GM12878 (cell line): ENCODE data around the gene UNC13D. TPM values are rescaled to one million over a fixed set of nuclear protein-coding genes. Genes with fewer than 3 reads are reported as not detected.

Experiments used
- ATAC-seq: fragments of 200-7000 bp; cut with Tn5 transposase; 3 replicates; pipeline ENCODE4 v1.9.1; 2020; ENCODE audit warnings: mild to moderate bottlenecking, moderate library complexity
- BruUV-seq: library from RNA; stranded (reverse); fragments of 400-500 nt; replicated peaks from 2 replicates; lab custom pipeline; 2021; lab: Mats Ljungman, UMichigan
- CTCF ChIA-PET: fragments of 300-600 bp; sonication (Branson Sonifier 250); formaldehyde crosslinking; extraction: SDS; loops from one replicate; lab custom pipeline; 2021; ENCODE audit warnings: inconsistent platforms; lab: Yijun Ruan, JAX
- POLR2A ChIA-PET: fragments of 350-600 bp; formaldehyde crosslinking; extraction: SDS; loops from one replicate; lab custom pipeline; 2021; ENCODE audit warnings: inconsistent platforms; lab: Charles Lee
- RAD21 ChIA-PET: fragments of 300-600 bp; sonication (Branson Sonifier 250); formaldehyde crosslinking; loops from one replicate; lab custom pipeline; 2023; ENCODE audit warnings: antibody characterized with exemption; ENCODE audit not compliant: unreplicated experiment; lab: Charles Lee
- SMC1A ChIA-PET: fragments of 300-600 bp; sonication (Branson Sonifier 250); formaldehyde crosslinking; loops from one replicate; lab custom pipeline; 2023; ENCODE audit not compliant: unreplicated experiment, uncharacterized antibody; lab: Charles Lee
- DNase-seq: peaks from one replicate; pipeline ENCODE4 v3.0.0-alpha.2; 2011; ENCODE audit warnings: low read depth, low spot score
- FAIRE-seq: peaks from 3 replicates; lab custom pipeline; 2011; peaks lifted over from hg19 to GRCh38; lab: Jason Lieb, UNC
- H2AFZ ChIP-seq: 2 replicates; pipeline ENCODE4 v1.6.0; 2011; ENCODE audit warnings: low read depth, low read length, control low read depth; ENCODE audit not compliant: control insufficient read depth
- H3K27ac ChIP-seq: 2 replicates; pipeline ENCODE4 v1.5.1; 2011; ENCODE audit warnings: control low read depth; ENCODE audit not compliant: control insufficient read depth, insufficient read depth
- H3K27me3 ChIP-seq, 2 experiments: replicated peaks in 1 of 2; 2 replicates each; pipeline versions ENCODE4 v1.6.0 to v1.6.1; 2011; ENCODE audit warnings: low read length in 1 of 2; ENCODE audit not compliant: control insufficient read depth in 2 of 2, insufficient read depth in 2 of 2
- H3K36me3 ChIP-seq, 2 experiments: 2 replicates each; pipeline ENCODE4 v1.5.1; 2011; ENCODE audit warnings: low read length in 1 of 2; ENCODE audit not compliant: control insufficient read depth in 2 of 2, insufficient read depth in 2 of 2
- H3K4me1 ChIP-seq: 2 replicates; pipeline ENCODE4 v1.6.1; 2011; ENCODE audit warnings: mild to moderate bottlenecking, low read length, moderate library complexity, mixed read lengths; ENCODE audit not compliant: control insufficient read depth, insufficient read depth
- H3K4me2 ChIP-seq: 2 replicates; pipeline ENCODE4 v1.6.0; 2011; ENCODE audit warnings: control low read depth; ENCODE audit not compliant: control insufficient read depth, insufficient read depth
- H3K4me3 ChIP-seq: fragments of 200-600 bp; sonication (generic); 2 replicates; pipeline ENCODE4 v1.5.1; 2016
- H3K79me2 ChIP-seq: 2 replicates; pipeline ENCODE4 v1.6.0; 2011; ENCODE audit warnings: low read length; ENCODE audit not compliant: control insufficient read depth, insufficient read depth
- H3K9ac ChIP-seq: 2 replicates; pipeline ENCODE4 v1.8.0; 2011; ENCODE audit warnings: low read length, control low read depth, mixed read lengths; ENCODE audit not compliant: control insufficient read depth, insufficient read depth
- H3K9me3 ChIP-seq: replicated peaks from 3 replicates; pipeline ENCODE4 v1.5.1; 2011; ENCODE audit warnings: mild to moderate bottlenecking, low read length; ENCODE audit not compliant: control insufficient read depth, insufficient read depth
- H4K20me1 ChIP-seq: 2 replicates; pipeline ENCODE4 v1.6.0; 2011; ENCODE audit not compliant: control insufficient read depth, insufficient read depth
- ASH2L ChIP-seq: fragments of 300-600, 200-600 bp; sonication (generic); IDR thresholded peaks from 2 replicates; pipeline ENCODE4 v1.6.1; 2017; ENCODE audit warnings: low read depth, mild to moderate bottlenecking, borderline replicate concordance
- BRCA1 ChIP-seq: IDR thresholded peaks from 2 replicates; pipeline ENCODE4 v1.6.1; 2011; ENCODE audit warnings: low read depth, low read length, improper control_type of control experiment
- MXI1 ChIP-seq: fragments of 150-350 bp; IDR thresholded peaks from 2 replicates; pipeline ENCODE4 v1.6.1; 2011; ENCODE audit warnings: low read depth, mild to moderate bottlenecking, inconsistent platforms, low read length, improper control_type of control experiment
- SUZ12 ChIP-seq: fragments of 200-600 bp; sonication (generic); IDR thresholded peaks from one replicate; pipeline ENCODE4 v1.6.1; 2018; ENCODE audit warnings: antibody characterized with exemption, mild to moderate bottlenecking; ENCODE audit not compliant: unreplicated experiment
- WGBS: methylation state at CpG from one replicate; pipeline ENCODE4 v1.1.6; 2016; ENCODE audit warnings: low lambda C conversion rate; ENCODE audit not compliant: insufficient replicate concordance, insufficient coverage; ENCODE audit errors: missing lambda C conversion rate; 5-methylcytosine and 5-hydroxymethylcytosine counted together
- in situ Hi-C: fragments of 300-500 bp; cut with MboI; formaldehyde crosslinking; loops from 9 replicates; pipeline ENCODE4 v1.14.3; 2018; ENCODE audit warnings: mixed read lengths
- intact Hi-C: fragments of 100-400 bp; cut with micrococcal nuclease; formaldehyde crosslinking; loops from one replicate; pipeline ENCODE4 v1.14.2; 2022; ENCODE audit not compliant: unreplicated experiment
- polyA plus RNA-seq, 11 experiments: library from polyadenylated mRNA; depleted of rRNA in 4 of 11; unstranded in 6 of 11; stranded (reverse) in 5 of 11; fragments of >200 nt; fragmentation: Nextera tagmentation in 4 of 11; fragmentation: Illumina TruSeq in 1 of 11; extraction: Ambion mirVana in 4 of 11; extraction: Trizol in 1 of 11; gene quantifications; 1 replicate in 1 of 11; 2 replicates in 10 of 11; pipeline versions ENCODE4 v1.2.1 to v1.2.3, GENCODE V29; 2011 to 2016; ENCODE audit warnings: inconsistent platforms in 2 of 11, missing spikeins in 2 of 11, low read depth in 1 of 11
- total RNA-seq, 4 experiments: library from RNA; depleted of rRNA in 3 of 4; stranded (reverse); fragments of >200 nt in 3 of 4; fragmentation: Illumina TruSeq in 1 of 4; extraction: Trizol in 1 of 4; gene quantifications; 2 replicates each; pipeline versions ENCODE4 v1.2.1 to v1.2.3, GENCODE V29; 2013 to 2021
- TF ChIP-seq, protein P1 (sequence below): fragments of 450-650 bp; IDR thresholded peaks from 2 replicates; pipeline ENCODE4 v1.6.1; 2017; ENCODE audit warnings: low read depth, mild to moderate bottlenecking, moderate library complexity
- TF ChIP-seq, protein P2 (sequence below): fragments of 450-650 bp; formaldehyde crosslinking; IDR thresholded peaks from 2 replicates; pipeline ENCODE4 v1.4.0; 2020; ENCODE audit warnings: mild to moderate bottlenecking, moderate library complexity
- TF ChIP-seq, protein P3 (sequence below): fragments of 450-650 bp; IDR thresholded peaks from 2 replicates; pipeline ENCODE4 v1.6.1; 2018; ENCODE audit warnings: mild to moderate bottlenecking, low read depth, moderate library complexity; ENCODE audit not compliant: partially characterized antibody
- TF ChIP-seq, protein P4 (sequence below): IDR thresholded peaks from 2 replicates; pipeline ENCODE4 v1.6.1; 2011; ENCODE audit warnings: borderline replicate concordance, low read depth, mild to moderate bottlenecking, moderate library complexity, mixed read lengths, low read length; ENCODE audit not compliant: insufficient read depth; ENCODE audit errors: extremely low read length

The UNC13D gene
- total and polyA plus RNA-seq, 10 of the 15 experiments (the other 5 are each of a cell fraction or from before 2014, with no cell fraction given), result 0.32 to 63.9 (median 25.2) TPM

DNA sequence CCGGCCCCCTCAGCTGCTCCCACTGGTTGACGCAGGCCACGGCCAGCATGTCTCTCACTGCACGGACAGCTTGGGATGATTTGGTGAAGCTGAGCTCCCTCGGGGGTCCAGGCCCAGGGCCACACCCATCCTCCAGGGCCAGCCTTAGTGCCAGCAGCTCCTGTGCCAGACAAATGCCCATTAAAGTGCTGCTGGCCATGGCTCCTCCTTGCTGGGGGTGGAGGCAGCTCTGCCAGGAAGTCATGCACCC, 31.7 kb upstream of the UNC13D start (continued):
- no peak for TF ChIP-seq SUZ12
- no peak for TF ChIP-seq ASH2L
- TF ChIP-seq, protein P1, sequence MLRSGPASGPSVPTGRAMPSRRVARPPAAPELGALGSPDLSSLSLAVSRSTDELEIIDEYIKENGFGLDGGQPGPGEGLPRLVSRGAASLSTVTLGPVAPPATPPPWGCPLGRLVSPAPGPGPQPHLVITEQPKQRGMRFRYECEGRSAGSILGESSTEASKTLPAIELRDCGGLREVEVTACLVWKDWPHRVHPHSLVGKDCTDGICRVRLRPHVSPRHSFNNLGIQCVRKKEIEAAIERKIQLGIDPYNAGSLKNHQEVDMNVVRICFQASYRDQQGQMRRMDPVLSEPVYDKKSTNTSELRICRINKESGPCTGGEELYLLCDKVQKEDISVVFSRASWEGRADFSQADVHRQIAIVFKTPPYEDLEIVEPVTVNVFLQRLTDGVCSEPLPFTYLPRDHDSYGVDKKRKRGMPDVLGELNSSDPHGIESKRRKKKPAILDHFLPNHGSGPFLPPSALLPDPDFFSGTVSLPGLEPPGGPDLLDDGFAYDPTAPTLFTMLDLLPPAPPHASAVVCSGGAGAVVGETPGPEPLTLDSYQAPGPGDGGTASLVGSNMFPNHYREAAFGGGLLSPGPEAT, result no peak

DNA sequence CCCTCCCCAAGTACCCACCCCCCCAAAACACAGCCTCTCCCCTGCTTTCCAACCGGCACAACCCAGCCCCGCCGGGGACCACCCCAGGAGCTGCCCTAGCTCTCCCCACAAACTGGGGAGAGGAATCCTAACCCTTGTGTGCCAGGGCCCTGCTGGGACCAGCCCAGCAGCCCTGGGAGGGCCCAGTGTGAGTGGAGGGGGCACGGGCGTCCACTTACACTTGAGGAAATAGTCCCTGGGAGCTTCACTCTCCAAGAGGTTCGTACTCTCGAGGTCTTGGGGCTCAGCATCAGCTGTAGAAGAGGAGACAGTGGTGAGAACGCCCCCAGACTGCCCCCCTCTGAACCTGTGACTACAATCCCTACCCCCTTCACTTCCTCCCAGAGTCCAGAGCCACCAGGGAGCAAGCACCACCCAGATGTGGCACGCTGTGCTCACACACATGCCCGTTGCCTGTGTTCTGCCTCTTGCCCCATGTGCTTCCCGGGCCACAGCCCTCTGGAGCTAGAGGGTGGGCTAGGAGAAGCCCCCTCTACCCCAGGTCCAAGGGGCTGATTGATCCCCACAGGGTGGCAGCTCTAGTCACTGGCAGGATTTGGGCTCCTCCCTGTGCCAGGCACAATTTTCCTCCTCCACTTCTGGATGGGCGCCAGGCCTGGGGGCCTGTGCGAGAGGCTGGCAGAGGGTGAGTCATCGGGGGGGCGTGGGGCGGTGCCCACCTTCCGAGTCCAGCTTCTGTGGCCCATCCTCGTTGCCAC, 31.2 kb upstream of the UNC13D start:
- Histone ChIP-seq H3K4me1 (peaks cover 25% of the 10 kb centered on the region), H3K27ac (no peak overlapping the region), H3K27me3 (peaks cover 2% of the 10 kb centered on the region in 2 experiments; a peak in 3 of 4 replicates), H3K9me3 (no peaks in the 10 kb centered on the region), H3K36me3 (no peaks in the 10 kb centered on the region), H3K79me2 (no peaks in the 10 kb centered on the region), H3K9ac (no peak overlapping the region; the same call in 1 of the 2 replicates), H3K4me3 (no peak overlapping the region), H2AFZ (peak overlapping the region; percentile 61), H3K4me2 (no peak overlapping the region; the same call in 1 of the 2 replicates), H4K20me1 (no peaks in the 10 kb centered on the region)
- intact Hi-C loops, result no loop called here
- ChIA-PET CTCF (interaction anchor here (0.7 to 7.9 kb wide), 16 partner anchors 7 to 222 kb away, joined by 3 to 81 read pairs (median 4); partner anchors contain the start of genes GALK1, MRPL38 and TRIM65), RAD21 (interaction anchor here (0.8 to 2.4 kb wide), 7 partner anchors 11 to 111 kb away, joined by 3 to 16 read pairs (median 5); partner anchors contain the start of genes GALK1, TRIM65 and WBP2), SMC1A (interaction anchor here (0.9 to 1.9 kb wide), 9 partner anchors 10 to 122 kb away, joined by 3 to 8 read pairs (median 6); partner anchors contain the start of genes TRIM65, UNC13D and WBP2), POLR2A (interaction anchor here (0.5 to 3.7 kb wide), 11 partner anchors 11 to 477 kb away, joined by 3 to 27 read pairs (median 5); partner anchors contain the start of genes UNC13D and WBP2)
- in situ Hi-C loops, result no loop called here
- WGBS, result 50% methylated on average over 15 of the region's 18 CpGs
- no TSS peak for BruUV-seq
- no peak for FAIRE-seq
- no peak for DNase-seq
- no peak for ATAC-seq
- no peak for TF ChIP-seq BRCA1
- TF ChIP-seq, protein P2, sequence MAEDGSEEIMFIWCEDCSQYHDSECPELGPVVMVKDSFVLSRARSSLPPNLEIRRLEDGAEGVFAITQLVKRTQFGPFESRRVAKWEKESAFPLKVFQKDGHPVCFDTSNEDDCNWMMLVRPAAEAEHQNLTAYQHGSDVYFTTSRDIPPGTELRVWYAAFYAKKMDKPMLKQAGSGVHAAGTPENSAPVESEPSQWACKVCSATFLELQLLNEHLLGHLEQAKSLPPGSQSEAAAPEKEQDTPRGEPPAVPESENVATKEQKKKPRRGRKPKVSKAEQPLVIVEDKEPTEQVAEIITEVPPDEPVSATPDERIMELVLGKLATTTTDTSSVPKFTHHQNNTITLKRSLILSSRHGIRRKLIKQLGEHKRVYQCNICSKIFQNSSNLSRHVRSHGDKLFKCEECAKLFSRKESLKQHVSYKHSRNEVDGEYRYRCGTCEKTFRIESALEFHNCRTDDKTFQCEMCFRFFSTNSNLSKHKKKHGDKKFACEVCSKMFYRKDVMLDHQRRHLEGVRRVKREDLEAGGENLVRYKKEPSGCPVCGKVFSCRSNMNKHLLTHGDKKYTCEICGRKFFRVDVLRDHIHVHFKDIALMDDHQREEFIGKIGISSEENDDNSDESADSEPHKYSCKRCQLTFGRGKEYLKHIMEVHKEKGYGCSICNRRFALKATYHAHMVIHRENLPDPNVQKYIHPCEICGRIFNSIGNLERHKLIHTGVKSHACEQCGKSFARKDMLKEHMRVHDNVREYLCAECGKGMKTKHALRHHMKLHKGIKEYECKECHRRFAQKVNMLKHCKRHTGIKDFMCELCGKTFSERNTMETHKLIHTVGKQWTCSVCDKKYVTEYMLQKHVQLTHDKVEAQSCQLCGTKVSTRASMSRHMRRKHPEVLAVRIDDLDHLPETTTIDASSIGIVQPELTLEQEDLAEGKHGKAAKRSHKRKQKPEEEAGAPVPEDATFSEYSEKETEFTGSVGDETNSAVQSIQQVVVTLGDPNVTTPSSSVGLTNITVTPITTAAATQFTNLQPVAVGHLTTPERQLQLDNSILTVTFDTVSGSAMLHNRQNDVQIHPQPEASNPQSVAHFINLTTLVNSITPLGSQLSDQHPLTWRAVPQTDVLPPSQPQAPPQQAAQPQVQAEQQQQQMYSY (CRISPR knock-in tag), result no peak
- TF ChIP-seq, protein P3, sequence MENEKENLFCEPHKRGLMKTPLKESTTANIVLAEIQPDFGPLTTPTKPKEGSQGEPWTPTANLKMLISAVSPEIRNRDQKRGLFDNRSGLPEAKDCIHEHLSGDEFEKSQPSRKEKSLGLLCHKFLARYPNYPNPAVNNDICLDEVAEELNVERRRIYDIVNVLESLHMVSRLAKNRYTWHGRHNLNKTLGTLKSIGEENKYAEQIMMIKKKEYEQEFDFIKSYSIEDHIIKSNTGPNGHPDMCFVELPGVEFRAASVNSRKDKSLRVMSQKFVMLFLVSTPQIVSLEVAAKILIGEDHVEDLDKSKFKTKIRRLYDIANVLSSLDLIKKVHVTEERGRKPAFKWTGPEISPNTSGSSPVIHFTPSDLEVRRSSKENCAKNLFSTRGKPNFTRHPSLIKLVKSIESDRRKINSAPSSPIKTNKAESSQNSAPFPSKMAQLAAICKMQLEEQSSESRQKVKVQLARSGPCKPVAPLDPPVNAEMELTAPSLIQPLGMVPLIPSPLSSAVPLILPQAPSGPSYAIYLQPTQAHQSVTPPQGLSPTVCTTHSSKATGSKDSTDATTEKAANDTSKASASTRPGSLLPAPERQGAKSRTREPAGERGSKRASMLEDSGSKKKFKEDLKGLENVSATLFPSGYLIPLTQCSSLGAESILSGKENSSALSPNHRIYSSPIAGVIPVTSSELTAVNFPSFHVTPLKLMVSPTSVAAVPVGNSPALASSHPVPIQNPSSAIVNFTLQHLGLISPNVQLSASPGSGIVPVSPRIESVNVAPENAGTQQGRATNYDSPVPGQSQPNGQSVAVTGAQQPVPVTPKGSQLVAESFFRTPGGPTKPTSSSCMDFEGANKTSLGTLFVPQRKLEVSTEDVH, result no peak
- TF ChIP-seq MXI1, result no peak
- TF ChIP-seq, protein P4, sequence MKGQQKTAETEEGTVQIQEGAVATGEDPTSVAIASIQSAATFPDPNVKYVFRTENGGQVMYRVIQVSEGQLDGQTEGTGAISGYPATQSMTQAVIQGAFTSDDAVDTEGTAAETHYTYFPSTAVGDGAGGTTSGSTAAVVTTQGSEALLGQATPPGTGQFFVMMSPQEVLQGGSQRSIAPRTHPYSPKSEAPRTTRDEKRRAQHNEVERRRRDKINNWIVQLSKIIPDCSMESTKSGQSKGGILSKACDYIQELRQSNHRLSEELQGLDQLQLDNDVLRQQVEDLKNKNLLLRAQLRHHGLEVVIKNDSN, result no peak
